ENCODE data around the gene SPRED3. TPM values are rescaled to one million over a fixed set of nuclear protein-coding genes. Genes with fewer than 3 reads are reported as not detected.

The SPRED3 gene
- polyA plus RNA-seq, 6 donors from 2014 or later = not detected

GRCh38 chr19:38376576-38376975, 11.9 kb upstream of the SPRED3 start:
- peaks cover 0 to 7% (median 5%) of the 10 kb centered on the region in 3 donors for H3K27me3 Mint-ChIP-seq

DNA sequence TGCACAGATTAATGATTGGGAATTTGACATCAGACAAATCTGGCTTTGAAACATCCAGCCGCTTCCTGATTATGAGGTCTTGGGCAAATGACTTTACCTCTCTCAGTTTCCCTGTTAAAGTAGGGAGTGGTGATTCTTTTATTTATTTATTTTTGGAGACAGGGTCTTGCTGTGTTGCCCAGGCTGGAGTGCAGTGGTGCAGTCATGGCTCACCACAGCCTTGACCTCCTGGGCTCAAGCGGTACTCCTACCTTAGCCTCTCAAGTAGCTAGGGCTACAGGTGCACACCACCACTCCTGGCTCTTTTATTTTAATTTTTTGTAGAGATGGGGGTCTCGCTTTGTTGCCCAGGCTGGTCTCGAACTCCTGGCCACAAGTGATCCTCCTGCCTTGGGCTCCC, 11.4 kb upstream of the SPRED3 start:
- no peak overlapping the region for H3K27ac Mint-ChIP-seq
- H3K4me1 Mint-ChIP-seq = peaks cover 26 to 36% (median 31%) of the 10 kb centered on the region in 3 donors
- ATAC-seq (ENCODE audit: low read depth in 2 of 2) (no peak), DNase-seq (no peak)
- H3K9me3 Mint-ChIP-seq = no peaks in the 10 kb centered on the region
- peak overlapping the region in 6 of 8 donors; percentile 80 to 99 (median 91) for H3K4me3 Mint-ChIP-seq
- peaks cover 15 to 36% of the 10 kb centered on the region in 2 donors for H3K36me3 Mint-ChIP-seq
- H3K27me3 Mint-ChIP-seq = peaks cover 0 to 5% (median 4%) of the 10 kb centered on the region in 3 donors

More at GRCh38 chr19:38376576-38376975, 11.9 kb upstream of the SPRED3 start:
- H3K9me3 Mint-ChIP-seq = no peaks in the 10 kb centered on the region
- H3K27ac Mint-ChIP-seq = peak overlapping the region in 1 of 6 donors; percentile 86
- H3K4me1 Mint-ChIP-seq = peaks cover 26 to 36% (median 31%) of the 10 kb centered on the region in 3 donors
- H3K36me3 Mint-ChIP-seq = peaks cover 10 to 31% of the 10 kb centered on the region in 2 donors
- DNase-seq = no peak
- H3K4me3 Mint-ChIP-seq = peak overlapping the region; percentile 58 to 99 (median 91)
- ATAC-seq (ENCODE audit: low read depth in 2 of 2) = no peak

DNA sequence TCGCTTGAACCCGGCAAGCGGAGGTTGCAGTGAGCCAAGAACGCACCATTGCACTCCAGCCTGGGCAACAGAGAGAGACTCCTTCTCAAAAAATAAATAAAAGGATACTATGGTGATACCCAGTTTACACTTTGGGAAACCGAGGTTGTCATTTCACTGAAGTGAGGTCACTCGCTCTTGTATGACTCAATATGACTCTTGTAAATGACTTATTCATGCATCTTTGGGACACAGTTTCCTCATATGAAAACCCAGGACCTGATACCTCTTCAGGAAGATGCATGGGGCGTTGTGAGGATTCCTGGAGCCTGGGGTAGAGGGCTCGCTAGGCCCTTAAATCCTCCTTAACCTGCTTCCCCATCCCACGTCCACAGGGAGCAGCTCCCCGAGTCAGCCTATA, 9.6 kb upstream of the SPRED3 start:
- Mint-ChIP-seq H3K27me3 (peaks cover 0 to 5% (median 4%) of the 10 kb centered on the region in 3 donors), H3K4me3 (no peak overlapping the region), H3K4me1 (peaks cover 26 to 36% (median 31%) of the 10 kb centered on the region in 3 donors), H3K27ac (no peak overlapping the region), H3K36me3 (peaks cover 22 to 51% of the 10 kb centered on the region in 2 donors), H3K9me3 (no peaks in the 10 kb centered on the region)
- DNase-seq (no peak), ATAC-seq (ENCODE audit: low read depth in 2 of 2) (no peak)

GRCh38 chr19:38381138-38381537, 7.4 kb upstream of the SPRED3 start:
- Mint-ChIP-seq H3K27ac (no peak overlapping the region), H3K4me1 (peaks cover 12 to 26% (median 14%) of the 10 kb centered on the region in 3 donors), H3K36me3 (peaks cover 22 to 49% of the 10 kb centered on the region in 2 donors), H3K9me3 (no peaks in the 10 kb centered on the region), H3K27me3 (peaks cover 0 to 17% (median 0%) of the 10 kb centered on the region in 3 donors), H3K4me3 (no peak overlapping the region)
- DNase-seq (no peak), ATAC-seq (ENCODE audit: low read depth in 2 of 2) (no peak)

DNA sequence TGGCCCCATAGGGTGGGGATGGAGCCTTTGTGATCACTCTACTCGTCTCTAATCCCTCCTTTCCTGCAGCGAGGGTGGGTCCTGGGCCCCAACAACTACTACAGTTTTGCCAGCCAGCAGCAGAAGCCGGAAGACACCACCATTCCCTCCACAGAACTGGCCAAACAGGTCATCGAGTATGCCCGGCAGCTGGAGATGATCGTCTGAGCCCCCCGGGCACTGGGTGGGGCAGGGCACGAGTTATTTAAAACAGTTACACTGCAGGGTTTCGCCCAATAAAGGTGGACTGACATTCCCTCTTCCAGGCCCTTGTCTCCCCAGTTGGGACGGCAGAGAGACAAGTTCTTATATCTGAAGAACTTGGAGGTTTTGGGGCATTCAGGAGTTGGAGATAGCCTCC, 5.3 kb upstream of the SPRED3 start:
- Mint-ChIP-seq H3K36me3 (peaks cover 22 to 57% of the 10 kb centered on the region in 2 donors), H3K4me1 (peaks cover 18 to 24% (median 18%) of the 10 kb centered on the region in 3 donors), H3K9me3 (peaks cover 0 to 3% (median 0%) of the 10 kb centered on the region in 7 donors), H3K27ac (no peak overlapping the region), H3K27me3 (peaks cover 10 to 29% (median 12%) of the 10 kb centered on the region in 3 donors), H3K4me3 (peak overlapping the region in 1 of 8 donors; percentile 62)
- ATAC-seq (ENCODE audit: low read depth in 2 of 2) (no peak), DNase-seq (no peak)

DNA sequence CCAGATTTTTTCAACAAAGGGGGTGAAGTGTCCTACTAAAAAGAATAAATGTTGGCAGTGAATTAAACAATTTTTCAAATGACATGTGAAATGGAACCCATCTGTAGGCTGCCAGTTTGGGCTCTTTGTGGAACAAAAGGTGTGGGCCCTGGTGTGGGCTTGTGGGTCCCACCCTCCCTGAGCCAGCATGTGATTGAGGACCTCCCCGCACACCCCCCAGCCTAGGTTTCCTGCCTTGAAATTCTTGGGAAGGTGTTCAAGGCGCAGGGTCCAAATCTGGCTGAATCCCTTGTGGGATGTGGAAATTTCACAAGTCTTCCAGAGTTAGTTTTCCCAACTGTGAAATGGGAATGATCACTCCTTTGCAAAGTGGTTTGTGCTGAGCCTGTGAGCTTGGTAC, 4.8 kb upstream of the SPRED3 start:
- Mint-ChIP-seq H3K27ac (no peak overlapping the region), H3K4me3 (peak overlapping the region in 1 of 8 donors; percentile 62), H3K27me3 (peaks cover 10 to 31% (median 14%) of the 10 kb centered on the region in 3 donors), H3K4me1 (peaks cover 20 to 26% (median 20%) of the 10 kb centered on the region in 3 donors), H3K9me3 (peaks cover 0 to 3% (median 0%) of the 10 kb centered on the region in 7 donors), H3K36me3 (peaks cover 22 to 57% of the 10 kb centered on the region in 2 donors)
- no peak for DNase-seq
- no peak for ATAC-seq (ENCODE audit: low read depth in 2 of 2)

- Mint-ChIP-seq H3K9me3 (peaks cover 0 to 3% (median 0%) of the 10 kb centered on the region in 7 donors), H3K27ac (peak overlapping the region in 1 of 6 donors; percentile 11), H3K27me3 (peaks cover 10 to 31% (median 14%) of the 10 kb centered on the region in 3 donors), H3K4me3 (peak overlapping the region in 4 of 8 donors; percentile 32 to 66 (median 44)), H3K36me3 (peaks cover 16 to 53% of the 10 kb centered on the region in 2 donors), H3K4me1 (peaks cover 17 to 26% (median 18%) of the 10 kb centered on the region in 3 donors)
- no peak for DNase-seq
- no peak for ATAC-seq (ENCODE audit: low read depth in 2 of 2)
Observed at GRCh38 chr19:38384209-38385027, 4.1 kb upstream of the SPRED3 start.

DNA sequence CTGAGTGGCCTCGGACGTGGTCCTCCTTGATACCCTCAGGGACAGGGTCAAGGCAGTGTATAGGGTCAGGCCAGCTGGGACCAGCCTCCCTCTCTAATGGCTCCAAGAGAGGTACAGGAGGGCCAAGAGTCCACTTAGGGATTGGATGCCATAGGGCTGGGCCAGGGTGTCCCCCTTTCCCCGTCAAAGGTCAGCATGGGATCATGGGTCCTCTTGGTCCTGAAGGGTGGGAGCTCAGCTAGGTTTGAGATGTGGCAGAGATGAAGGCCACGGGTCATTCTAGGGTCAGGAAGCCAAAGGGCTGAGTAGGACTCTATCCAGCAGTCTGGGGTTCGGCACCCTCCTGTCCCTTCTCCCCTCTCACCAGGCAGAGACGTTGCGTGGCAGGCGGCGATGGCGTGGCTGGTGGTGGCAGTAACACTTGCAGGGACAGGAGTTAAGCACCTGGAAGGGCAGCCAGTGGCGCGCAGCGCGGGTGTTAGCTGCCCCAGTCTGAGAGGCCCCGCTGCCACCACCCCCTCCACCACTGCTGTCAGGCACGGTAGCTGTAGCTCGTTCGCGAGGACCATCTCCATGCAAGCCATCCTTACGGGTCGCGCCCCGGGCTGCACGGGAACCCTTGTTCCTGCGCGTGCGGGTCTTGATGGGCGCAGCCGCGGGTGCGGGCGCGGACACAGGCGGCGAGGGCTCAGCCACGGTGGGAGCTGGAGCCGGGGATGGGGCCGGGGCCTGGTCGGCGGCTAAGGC, 3.3 kb upstream of the SPRED3 start:
- H3K4me3 Mint-ChIP-seq = peak overlapping the region in 4 of 8 donors; percentile 32 to 37 (median 34)

DNA sequence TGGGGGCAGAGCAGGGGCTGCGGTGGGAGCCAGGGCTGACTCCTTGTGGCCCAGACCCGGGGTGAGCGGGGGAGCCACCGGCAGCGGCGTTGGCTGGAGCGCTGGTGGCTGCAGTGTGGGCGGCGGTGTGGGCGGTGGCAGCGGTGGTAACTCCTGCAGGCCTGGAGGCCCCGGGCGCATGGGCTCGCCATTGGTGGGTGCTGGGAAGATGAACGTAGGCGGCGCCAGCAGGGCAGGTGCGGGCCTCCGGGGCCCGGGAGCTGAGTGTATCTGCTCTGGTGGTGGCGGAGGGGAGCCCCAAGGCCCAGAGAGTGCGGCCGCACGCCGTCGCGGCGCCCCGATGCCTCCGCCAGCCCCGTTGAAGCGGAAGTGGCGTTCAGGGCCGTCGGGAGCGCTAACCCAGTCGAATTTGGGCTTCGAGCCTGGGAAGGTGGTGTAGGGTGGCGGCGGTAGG, 2.7 kb upstream of the SPRED3 start:
- Mint-ChIP-seq H3K36me3 (peaks cover 14 to 41% of the 10 kb centered on the region in 2 donors), H3K4me3 (peak overlapping the region in 3 of 8 donors; percentile 15 to 82 (median 55)), H3K27me3 (peaks cover 18 to 37% (median 27%) of the 10 kb centered on the region in 3 donors), H3K4me1 (peaks cover 13 to 25% (median 14%) of the 10 kb centered on the region in 3 donors), H3K9me3 (peaks cover 0 to 3% (median 0%) of the 10 kb centered on the region in 7 donors), H3K27ac (no peak overlapping the region)
- DNase-seq (no peak), ATAC-seq (ENCODE audit: low read depth in 2 of 2) (no peak)

More for the DNA sequence above, 3.3 kb upstream of the SPRED3 start:
- Mint-ChIP-seq H3K36me3 (peaks cover 14 to 46% of the 10 kb centered on the region in 2 donors), H3K27me3 (peaks cover 15 to 37% (median 22%) of the 10 kb centered on the region in 3 donors), H3K27ac (peak overlapping the region in 1 of 6 donors; percentile 11), H3K9me3 (peaks cover 0 to 3% (median 0%) of the 10 kb centered on the region in 7 donors), H3K4me1 (peaks cover 14 to 26% (median 15%) of the 10 kb centered on the region in 3 donors)
- ATAC-seq (ENCODE audit: low read depth in 2 of 2) (no peak), DNase-seq (no peak)

- H3K27ac Mint-ChIP-seq = peak overlapping the region in 1 of 6 donors; percentile 33
- peaks cover 0 to 3% (median 0%) of the 10 kb centered on the region in 7 donors for H3K9me3 Mint-ChIP-seq
- peaks cover 13 to 37% of the 10 kb centered on the region in 2 donors for H3K36me3 Mint-ChIP-seq
- H3K27me3 Mint-ChIP-seq = peaks cover 24 to 43% (median 32%) of the 10 kb centered on the region in 3 donors
- ATAC-seq (ENCODE audit: low read depth in 2 of 2) (no peak), DNase-seq (no peak)
- peak overlapping the region in 5 of 8 donors; percentile 34 to 85 (median 63) for H3K4me3 Mint-ChIP-seq
- peaks cover 13 to 25% (median 14%) of the 10 kb centered on the region in 3 donors for H3K4me1 Mint-ChIP-seq
Observed at GRCh38 chr19:38386300-38386970, 2.1 kb upstream of the SPRED3 start.

GRCh38 chr19:38386971-38387549, 1.4 kb upstream of the SPRED3 start:
- peaks cover 7 to 31% of the 10 kb centered on the region in 2 donors for H3K36me3 Mint-ChIP-seq

More at GRCh38 chr19:38386971-38387549, 1.4 kb upstream of the SPRED3 start:
- peak overlapping the region in 5 of 6 donors; percentile 50 to 90 (median 73) for H3K27ac Mint-ChIP-seq
- peaks cover 26 to 46% (median 32%) of the 10 kb centered on the region in 3 donors for H3K27me3 Mint-ChIP-seq
- H3K4me3 Mint-ChIP-seq = peak overlapping the region; percentile 82 to 96 (median 89)
- H3K4me1 Mint-ChIP-seq = peaks cover 13 to 25% (median 14%) of the 10 kb centered on the region in 3 donors
- DNase-seq (peak; percentile 31), ATAC-seq (ENCODE audit: low read depth in 2 of 2) (peak; percentile 26 to 32)
- peaks cover 0 to 3% (median 0%) of the 10 kb centered on the region in 7 donors for H3K9me3 Mint-ChIP-seq

Measured in naive B cell (primary cell).